COLO829 (cell line): ENCODE data around the gene MILR1.
"Not testable (repeated sequence)": the region's sequence is repeated elsewhere in the genome, so short reads cannot be mapped to it uniquely, and the experiment has no call there.

Source experiments
- DNase-seq: peaks from one replicate; pipeline ENCODE4 v3.0.0; 2012; ENCODE audit warnings: low spot score

The MILR1 gene

GRCh38 chr17:64470625-64471024 lies 21.7 kb downstream of the MILR1 start:
- no peak for DNase-seq

- DNase-seq = no peak
These were observed 22.5 kb downstream of the MILR1 start for GRCh38 chr17:64471440-64471839.

- no peak for DNase-seq
These were observed 23.6 kb downstream of the MILR1 start for GRCh38 chr17:64472564-64472963.

- DNase-seq = no peak
These were observed 28.9 kb downstream of the MILR1 start for GRCh38 chr17:64477849-64478248.

GRCh38 chr17:64480951-64481350 lies 32.0 kb downstream of the MILR1 start:
- DNase-seq = no peak

GRCh38 chr17:64484380-64484779 lies 35.5 kb downstream of the MILR1 start:
- DNase-seq = no peak

GRCh38 chr17:64488301-64488700 lies 39.4 kb downstream of the MILR1 start:
- no peak for DNase-seq

GRCh38 chr17:64491034-64491860 lies 42.3 kb downstream of the MILR1 start:
- no peak for DNase-seq

- no peak for DNase-seq
These were observed 43.1 kb downstream of the MILR1 start for GRCh38 chr17:64491994-64492393.

GRCh38 chr17:64492481-64493109 lies 43.7 kb downstream of the MILR1 start:
- DNase-seq = no peak

- no peak for DNase-seq
These were observed 45.2 kb downstream of the MILR1 start for GRCh38 chr17:64494121-64494520.

GRCh38 chr17:64495300-64495699 lies 46.4 kb downstream of the MILR1 start:
- not testable (repeated sequence) for DNase-seq

- DNase-seq = no peak
These were observed 47.5 kb downstream of the MILR1 start for GRCh38 chr17:64496348-64496785.

- DNase-seq = peak; percentile 95
These were observed 48.1 kb downstream of the MILR1 start, which contains the start of gene POLG2 for GRCh38 chr17:64496786-64497564. Gene POLG2, minus strand, starts transcription at chr17:64497054. Its CDS starts 86 bp downstream, at chr17:64496968.

GRCh38 chr17:64497565-64498035 lies 48.7 kb downstream of the MILR1 start:
- DNase-seq = no peak

GRCh38 chr17:64498308-64499203 lies 49.6 kb downstream of the MILR1 start:
- DNase-seq = peak; percentile 60

- DNase-seq = no peak
These were observed 51.0 kb downstream of the MILR1 start for GRCh38 chr17:64499805-64500486.

GRCh38 chr17:64500487-64500859 lies 51.6 kb downstream of the MILR1 start:
- DNase-seq = no peak

GRCh38 chr17:64500862-64501765 lies 52.2 kb downstream of the MILR1 start:
- DNase-seq = no peak

- no peak for DNase-seq
These were observed 53.1 kb downstream of the MILR1 start for GRCh38 chr17:64502021-64502420.
